IPS-18a (cell line): ENCODE data around the gene SYCP2L.
"Not testable (repeated sequence)": the region's sequence is repeated elsewhere in the genome, so short reads cannot be mapped to it uniquely, and the experiment has no call there.

Experiments
- H3K27ac ChIP-seq: one replicate; pipeline ENCODE4 v1.5.1; 2013; ENCODE audit warnings: low read length
- H3K27me3 ChIP-seq: one replicate; pipeline ENCODE4 v1.6.1; 2013; ENCODE audit warnings: mild to moderate bottlenecking, low read length; ENCODE audit not compliant: control insufficient read depth, insufficient read depth
- H3K36me3 ChIP-seq: one replicate; pipeline ENCODE4 v1.6.1; 2013; ENCODE audit warnings: low read depth, low read length; ENCODE audit not compliant: control insufficient read depth
- H3K4me1 ChIP-seq: one replicate; pipeline ENCODE4 v1.6.1; 2013; ENCODE audit warnings: low read depth, low read length; ENCODE audit not compliant: control insufficient read depth
- H3K4me3 ChIP-seq: one replicate; pipeline ENCODE4 v1.5.1; 2013; ENCODE audit warnings: low read length
- H3K9ac ChIP-seq: one replicate; pipeline ENCODE4 v1.6.1; 2013; ENCODE audit warnings: mild to moderate bottlenecking, low read length, moderate library complexity
- H3K9me3 ChIP-seq: one replicate; pipeline ENCODE4 v1.6.1; 2013; ENCODE audit warnings: low read depth, low read length; ENCODE audit not compliant: control insufficient read depth

Gene SYCP2L

DNA sequence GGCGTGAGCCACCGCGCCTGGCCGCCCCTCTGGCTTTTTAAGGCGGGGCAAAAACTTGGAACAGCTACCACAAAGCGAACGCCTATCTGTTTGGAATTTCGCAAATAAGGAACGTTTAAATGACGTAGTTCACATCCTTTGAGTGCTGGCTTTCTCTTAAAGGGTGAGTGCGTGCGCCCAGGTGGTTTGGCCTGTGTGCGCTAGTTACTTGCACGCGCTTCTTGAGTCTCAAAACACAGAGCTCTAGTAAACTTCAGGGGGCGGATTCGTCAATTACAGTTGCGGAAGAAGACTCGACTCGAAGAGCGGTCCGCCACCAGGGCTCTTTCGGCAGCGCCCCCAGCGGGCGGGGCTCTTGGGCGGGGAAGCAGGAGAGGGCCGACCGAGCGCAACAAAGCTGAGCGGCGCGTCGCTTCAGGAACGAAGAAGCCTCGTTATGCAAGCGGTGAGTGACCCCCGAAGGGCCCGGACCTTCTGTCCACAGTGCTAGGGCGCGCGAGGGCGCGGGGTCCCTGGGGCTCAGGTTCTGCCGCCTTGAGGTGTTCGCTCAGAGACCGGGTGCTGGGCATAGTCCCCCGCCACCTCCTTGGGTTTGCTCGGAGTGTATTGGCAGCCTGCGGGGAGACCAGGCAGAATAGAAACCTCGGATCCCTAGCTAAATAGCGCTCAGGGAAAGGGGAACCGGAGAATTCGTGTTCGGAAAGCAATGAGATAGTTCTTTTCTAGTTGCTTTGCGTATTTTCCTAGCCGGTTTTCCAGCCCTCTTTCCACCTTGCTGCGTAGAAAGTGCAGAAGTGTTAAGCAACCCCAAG is at the start of gene SYCP2L:
TSS of gene SYCP2L (plus strand) at position 362 of the 812 bp plus-strand sequence. CDS start at position 437, 75 bp downstream.
- H3K27me3 ChIP-seq, result peaks cover 61% of the 10 kb centered on the region
- H3K27ac ChIP-seq, result no peak within 1 kb of the TSS
- H3K9me3 ChIP-seq, result no peaks in the 10 kb centered on the region
- H3K4me1 ChIP-seq, result no peaks in the 10 kb centered on the region
- peak within 1 kb of the TSS; percentile 73 for H3K9ac ChIP-seq
- peak within 1 kb of the TSS; percentile 87 for H3K4me3 ChIP-seq
- H3K36me3 ChIP-seq, result no peaks in the 10 kb centered on the region

DNA sequence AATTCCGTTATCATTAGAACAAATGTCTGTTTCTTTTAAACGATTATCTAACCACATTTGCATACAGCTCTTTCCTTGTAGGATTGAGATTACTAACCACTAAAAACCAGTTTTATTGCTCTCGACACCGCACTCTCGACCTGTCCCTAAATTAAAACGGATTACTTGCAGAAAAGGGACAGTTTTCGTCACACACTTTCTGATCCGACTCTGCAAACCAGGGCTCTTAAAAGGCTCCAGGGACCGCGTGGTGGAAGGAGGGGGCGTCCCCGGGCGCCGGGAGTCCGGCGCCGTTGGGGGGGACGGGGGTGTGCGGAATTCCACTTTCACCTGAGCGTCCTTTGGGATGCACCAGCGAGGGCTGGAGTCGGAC is 49.2 kb upstream of the SYCP2L start:
- Histone ChIP-seq H3K9ac (peak overlapping the region; percentile 73), H3K9me3 (no peaks in the 10 kb centered on the region), H3K27me3 (peaks cover 56% of the 10 kb centered on the region), H3K27ac (no peak overlapping the region), H3K4me1 (peaks cover 27% of the 10 kb centered on the region), H3K4me3 (peak overlapping the region; percentile 95), H3K36me3 (no peaks in the 10 kb centered on the region)

GRCh38 chr6:10837995-10838793 is 48.7 kb upstream of the SYCP2L start, which contains the start of gene MAK:
MAK (minus strand) TSS chr6:10838539; CDS start chr6:10830648, 7,891 bp downstream.
- H3K27ac ChIP-seq, result peak within 1 kb of the TSS; percentile 73

DNA sequence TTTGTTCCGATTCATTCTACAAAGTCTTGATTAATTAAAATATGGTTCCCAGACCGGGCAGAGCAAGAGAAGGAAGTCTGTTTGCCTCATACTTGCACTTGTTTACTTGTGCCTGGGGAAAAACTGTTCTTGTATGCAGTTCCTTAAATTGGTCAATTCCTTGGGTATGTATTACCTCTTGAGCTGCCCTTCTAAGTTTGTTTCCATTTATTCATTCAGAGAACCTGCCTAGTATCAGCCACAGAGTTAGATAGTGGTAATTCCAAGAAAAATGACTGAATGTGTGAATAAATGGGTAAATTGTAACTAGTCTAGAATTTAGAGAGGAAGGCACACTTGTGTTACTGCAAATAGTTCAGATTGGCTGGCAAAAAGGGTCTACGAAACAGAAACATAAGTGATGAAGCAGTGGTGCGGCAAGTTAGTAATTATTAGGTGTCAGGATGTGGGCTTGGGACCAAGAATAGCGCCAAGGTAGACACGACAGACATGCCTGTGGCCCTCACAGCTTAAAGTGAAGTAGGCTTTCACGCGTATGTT is 48.0 kb upstream of the SYCP2L start:
- H3K9me3 ChIP-seq, result no peaks in the 10 kb centered on the region
- peaks cover 27% of the 10 kb centered on the region for H3K4me1 ChIP-seq
- H3K27me3 ChIP-seq, result peaks cover 44% of the 10 kb centered on the region
- H3K9ac ChIP-seq, result peak overlapping the region; percentile 73
- H3K36me3 ChIP-seq, result no peaks in the 10 kb centered on the region
- H3K27ac ChIP-seq, result no peak overlapping the region
- H3K4me3 ChIP-seq, result peak overlapping the region; percentile 95

More at GRCh38 chr6:10837995-10838793, 48.7 kb upstream of the SYCP2L start, which contains the start of gene MAK:
- peaks cover 50% of the 10 kb centered on the region for H3K27me3 ChIP-seq
- peak within 1 kb of the TSS; percentile 95 for H3K4me3 ChIP-seq
- H3K9me3 ChIP-seq, result no peaks in the 10 kb centered on the region
- H3K4me1 ChIP-seq, result peaks cover 27% of the 10 kb centered on the region
- H3K9ac ChIP-seq, result peak within 1 kb of the TSS; percentile 73
- H3K36me3 ChIP-seq, result no peaks in the 10 kb centered on the region

DNA sequence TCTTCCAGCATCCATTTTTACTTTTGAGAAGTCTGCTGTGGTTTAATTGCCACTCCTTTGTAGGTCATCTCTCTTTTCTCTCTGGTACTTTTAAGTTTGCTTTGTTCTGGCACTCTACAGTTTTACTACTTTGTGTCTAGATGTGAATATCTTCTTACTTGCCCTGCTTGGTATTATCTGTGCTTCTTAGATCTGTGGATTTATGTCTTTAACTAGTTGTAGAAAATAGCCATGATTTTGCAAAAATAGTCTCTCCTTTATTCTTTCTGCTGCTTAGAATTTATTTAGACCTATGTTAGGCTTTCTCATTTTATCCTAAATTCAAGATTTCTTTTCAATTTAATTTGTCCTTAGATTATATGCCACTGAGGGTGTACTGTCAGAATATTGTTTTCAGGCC is 43.3 kb upstream of the SYCP2L start:
- no peak overlapping the region for H3K27ac ChIP-seq
- H3K9ac ChIP-seq, result no peak overlapping the region
- H3K27me3 ChIP-seq, result peaks cover 8% of the 10 kb centered on the region
- peaks cover 3% of the 10 kb centered on the region for H3K4me1 ChIP-seq
- H3K9me3 ChIP-seq, result no peaks in the 10 kb centered on the region
- no peaks in the 10 kb centered on the region for H3K36me3 ChIP-seq
- no peak overlapping the region for H3K4me3 ChIP-seq

DNA sequence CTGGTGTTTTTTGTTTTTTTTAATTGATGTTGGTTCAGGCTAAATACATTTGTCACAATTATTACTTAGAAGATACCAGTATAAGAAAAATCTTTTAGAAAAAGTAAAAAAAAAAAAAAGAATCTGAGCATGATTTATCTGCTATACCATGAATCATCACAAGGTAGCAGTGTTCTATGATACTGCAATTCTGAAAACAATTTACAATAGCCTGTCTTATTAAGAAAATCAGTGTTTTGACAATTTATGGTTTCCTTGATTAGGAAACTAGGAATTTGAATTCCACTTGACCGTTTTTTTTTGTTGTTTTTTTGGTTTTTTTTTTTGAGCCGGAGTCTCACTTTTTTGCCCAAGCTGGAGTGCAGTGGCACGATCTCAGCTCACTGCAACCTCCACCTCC is 39.2 kb upstream of the SYCP2L start:
- Histone ChIP-seq H3K9me3 (no peaks in the 10 kb centered on the region), H3K27ac (no peak overlapping the region), H3K4me1 (no peaks in the 10 kb centered on the region), H3K4me3 (no peak overlapping the region), H3K36me3 (no peaks in the 10 kb centered on the region), H3K9ac (no peak overlapping the region), H3K27me3 (no peaks in the 10 kb centered on the region)

GRCh38 chr6:10849901-10850300 is 37.0 kb upstream of the SYCP2L start:
- Histone ChIP-seq H3K27me3 (no peaks in the 10 kb centered on the region), H3K4me3 (no peak overlapping the region), H3K9me3 (no peaks in the 10 kb centered on the region), H3K9ac (no peak overlapping the region), H3K27ac (no peak overlapping the region), H3K36me3 (no peaks in the 10 kb centered on the region), H3K4me1 (no peaks in the 10 kb centered on the region)

GRCh38 chr6:10850728-10851127 is 36.1 kb upstream of the SYCP2L start:
- no peak overlapping the region for H3K4me3 ChIP-seq
- no peaks in the 10 kb centered on the region for H3K27me3 ChIP-seq
- no peaks in the 10 kb centered on the region for H3K36me3 ChIP-seq
- no peak overlapping the region for H3K27ac ChIP-seq
- no peaks in the 10 kb centered on the region for H3K4me1 ChIP-seq
- H3K9ac ChIP-seq, result no peak overlapping the region
- H3K9me3 ChIP-seq, result no peaks in the 10 kb centered on the region

DNA sequence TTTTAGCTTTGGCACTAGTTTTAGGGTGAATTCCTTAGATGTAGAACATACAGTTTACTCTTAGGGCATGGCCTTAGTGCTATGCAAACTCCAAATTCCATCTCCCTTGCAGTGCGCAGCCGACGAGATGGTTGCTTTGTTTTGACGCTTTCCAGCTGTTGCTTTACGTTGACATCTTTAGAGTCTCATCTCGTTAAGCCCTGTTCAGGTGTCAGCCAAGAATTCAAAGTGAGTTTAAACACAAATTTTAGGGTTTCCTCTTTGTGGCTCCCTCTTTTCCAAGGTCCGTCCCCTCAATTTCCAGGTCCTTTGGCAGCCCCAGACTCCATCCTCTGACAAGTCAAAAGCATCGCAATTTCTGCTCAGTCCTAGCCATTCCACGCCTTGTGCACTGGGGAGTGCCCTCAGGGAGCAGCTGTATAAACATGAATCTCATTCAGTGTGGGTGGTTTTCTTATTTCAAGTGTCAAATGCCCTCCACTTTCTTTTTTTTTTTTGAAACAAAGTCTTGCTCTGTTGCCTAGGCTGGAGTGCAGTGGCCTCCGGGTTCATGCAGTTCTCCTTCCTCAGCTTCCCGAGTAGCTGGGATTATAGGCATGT is 34.4 kb upstream of the SYCP2L start:
- no peaks in the 10 kb centered on the region for H3K4me1 ChIP-seq
- H3K27ac ChIP-seq, result no peak overlapping the region
- H3K4me3 ChIP-seq, result no peak overlapping the region

DNA sequence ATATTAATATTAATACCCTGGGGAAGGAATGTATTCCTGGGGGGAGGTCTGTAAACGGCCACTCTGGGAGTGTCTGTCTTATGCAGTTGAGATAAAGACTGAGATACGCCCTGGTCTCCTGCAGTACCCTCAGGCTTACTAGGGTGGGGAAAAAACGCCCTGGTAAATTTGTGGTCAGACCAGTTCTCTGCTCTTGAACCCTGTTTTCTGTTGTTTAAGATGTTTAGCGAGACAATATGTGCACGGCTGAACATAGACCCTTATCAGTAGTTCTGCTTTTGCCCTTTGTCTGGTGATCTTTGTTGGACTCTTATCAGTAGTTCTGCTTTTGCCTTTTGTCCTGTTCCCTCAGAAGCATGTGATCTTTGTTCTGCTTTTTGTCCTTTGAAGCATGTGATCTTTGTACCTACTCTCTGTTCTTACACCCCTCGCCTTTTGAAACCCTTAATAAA is 33.0 kb upstream of the SYCP2L start:
- H3K4me3 ChIP-seq, H3K4me1 ChIP-seq, H3K36me3 ChIP-seq, H3K9ac ChIP-seq, H3K27ac ChIP-seq, H3K27me3 ChIP-seq, H3K9me3 ChIP-seq: not testable (repeated sequence)

More for the DNA sequence above, 34.4 kb upstream of the SYCP2L start:
- no peaks in the 10 kb centered on the region for H3K27me3 ChIP-seq
- H3K9ac ChIP-seq, result no peak overlapping the region
- H3K36me3 ChIP-seq, result no peaks in the 10 kb centered on the region
- H3K9me3 ChIP-seq, result no peaks in the 10 kb centered on the region
